WI38 (cell line): Measurements from ENCODE around the gene SEC62.
A peak's percentile ranks its signal among the peaks of the same experiment; 100 is the strongest.

Experiments
- H3K4me3 ChIP-seq: 2 replicates; pipeline ENCODE4 v1.5.1; 2011; ENCODE audit warnings: low read depth, mild to moderate bottlenecking, control low read depth, low read length
- CTCF ChIP-seq: IDR thresholded peaks from 2 replicates; pipeline ENCODE4 v1.5.1; 2012; ENCODE audit warnings: low read depth, mild to moderate bottlenecking, control low read depth, low read length

SEC62 gene

GRCh38 chr3:169953462-169954141 lies 13.0 kb upstream of the SEC62 start:
- TF ChIP-seq CTCF: no peak

GRCh38 chr3:169954142-169954756 lies 12.4 kb upstream of the SEC62 start:
- H3K4me3 ChIP-seq: no peak overlapping the region
- no peak for TF ChIP-seq CTCF

More at GRCh38 chr3:169953462-169954141, 13.0 kb upstream of the SEC62 start:
- H3K4me3 ChIP-seq: no peak overlapping the region

GRCh38 chr3:169955406-169955805 lies 11.2 kb upstream of the SEC62 start:
- no peak for TF ChIP-seq CTCF
- no peak overlapping the region for H3K4me3 ChIP-seq

- TF ChIP-seq CTCF: no peak
- no peak overlapping the region for H3K4me3 ChIP-seq
These were observed 2.4 kb upstream of the SEC62 start for GRCh38 chr3:169964176-169964575.

GRCh38 chr3:169965562-169966427 lies 812 bp upstream of the SEC62 start:
- TF ChIP-seq CTCF: no peak
- H3K4me3 ChIP-seq: peak overlapping the region; percentile 79

GRCh38 chr3:169966951-169967915 lies 626 bp downstream of the SEC62 start:
- H3K4me3 ChIP-seq: peak overlapping the region; percentile 79
- TF ChIP-seq CTCF: no peak
